ENCODE measurements around the gene C11orf87.
A peak's percentile ranks its signal among the peaks of the same experiment; 100 is the strongest.

The C11orf87 gene

GRCh38 chr11:109384873-109385272, 37.1 kb upstream of the C11orf87 start:
- in situ Hi-C loops (cut with HindIII; ENCODE audit: low sequenced_read_pairs): no loop called here
- H3K4me3 ChIP-seq (ENCODE audit: low read depth, low read length): no peak overlapping the region
- TF ChIP-seq CTCF (IDR thresholded peaks at IDR 0.05; ENCODE audit: low read depth, low read length): no peak
- DNase-seq (ENCODE audit: low read depth, low spot score): no peak

- no peak overlapping the region for H3K4me3 ChIP-seq (ENCODE audit: low read depth, low read length)
- DNase-seq (ENCODE audit: low read depth, low spot score): no peak
- no peak for TF ChIP-seq CTCF (IDR thresholded peaks at IDR 0.05; ENCODE audit: low read depth, low read length)
- in situ Hi-C loops (cut with HindIII; ENCODE audit: low sequenced_read_pairs): no loop called here
These were observed 33.0 kb upstream of the C11orf87 start for GRCh38 chr11:109388982-109389381.

- no peak for DNase-seq (ENCODE audit: low read depth, low spot score)
- no peak for TF ChIP-seq CTCF (IDR thresholded peaks at IDR 0.05; ENCODE audit: low read depth, low read length)
- H3K4me3 ChIP-seq (ENCODE audit: low read depth, low read length): no peak overlapping the region
- in situ Hi-C loops (cut with HindIII; ENCODE audit: low sequenced_read_pairs): no loop called here
These were observed 31.2 kb upstream of the C11orf87 start for GRCh38 chr11:109390752-109391151.

- in situ Hi-C loops (cut with HindIII; ENCODE audit: low sequenced_read_pairs): no loop called here
- no peak for TF ChIP-seq CTCF (IDR thresholded peaks at IDR 0.05; ENCODE audit: low read depth, low read length)
- DNase-seq (ENCODE audit: low read depth, low spot score): no peak
- no peak overlapping the region for H3K4me3 ChIP-seq (ENCODE audit: low read depth, low read length)
These were observed 20.4 kb upstream of the C11orf87 start for GRCh38 chr11:109401545-109401944.

GRCh38 chr11:109405671-109406070, 16.3 kb upstream of the C11orf87 start:
- no peak for TF ChIP-seq CTCF (IDR thresholded peaks at IDR 0.05; ENCODE audit: low read depth, low read length)
- no peak overlapping the region for H3K4me3 ChIP-seq (ENCODE audit: low read depth, low read length)
- in situ Hi-C loops (cut with HindIII; ENCODE audit: low sequenced_read_pairs): no loop called here
- DNase-seq (ENCODE audit: low read depth, low spot score): peak; percentile 77

GRCh38 chr11:109416601-109417000, 5.4 kb upstream of the C11orf87 start:
- in situ Hi-C loops (cut with HindIII; ENCODE audit: low sequenced_read_pairs): no loop called here
- no peak for TF ChIP-seq CTCF (IDR thresholded peaks at IDR 0.05; ENCODE audit: low read depth, low read length)
- H3K4me3 ChIP-seq (ENCODE audit: low read depth, low read length): no peak overlapping the region

More at GRCh38 chr11:109416601-109417000, 5.4 kb upstream of the C11orf87 start:
- no peak for DNase-seq (ENCODE audit: low read depth, low spot score)

Data from astrocyte of the spinal cord (primary cell).